COLO829 (cell line): ENCODE data around the gene RHOBTB3.

Experiments
- DNase-seq: peaks from one replicate; pipeline ENCODE4 v3.0.0; 2012; ENCODE audit warnings: low spot score

Gene RHOBTB3

GRCh38 chr5:95841914-95842812, 111.0 kb downstream of the RHOBTB3 start:
- DNase-seq: no peak

- no peak for DNase-seq
These were observed 111.9 kb downstream of the RHOBTB3 start for GRCh38 chr5:95842854-95843544.

- DNase-seq: no peak
These were observed 112.6 kb downstream of the RHOBTB3 start for GRCh38 chr5:95843733-95844223.

GRCh38 chr5:95845391-95845790, 114.3 kb downstream of the RHOBTB3 start:
- no peak for DNase-seq
